HL-60 (cell line): ENCODE measurements around the gene ANKRD6.

ENCODE experiments used
- CTCF ChIP-seq: IDR thresholded peaks from one replicate; pipeline ENCODE4 v1.5.1; 2011; ENCODE audit warnings: low read length, control low read depth, inconsistent platforms; ENCODE audit not compliant: insufficient read depth
- SPI1 ChIP-seq: IDR thresholded peaks from 2 replicates; pipeline ENCODE4 v1.6.1; 2012; ENCODE audit warnings: low read depth, mild to moderate bottlenecking, borderline replicate concordance

GRCh38 chr6:89611666-89612065 is 178.7 kb downstream of the ANKRD6 start:
- TF ChIP-seq CTCF (no peak), SPI1 (no peak)
